ENCODE results near the gene SHROOM3.

- TF ChIP-seq POLR2A (IDR thresholded peaks at IDR 0.05; ENCODE audit: low read depth, low read length) = no peak
- no peak for TF ChIP-seq POLR2AphosphoS5 (IDR thresholded peaks at IDR 0.05; ENCODE audit: insufficient read depth, low read depth, low read length)
- TF ChIP-seq EZH2 (IDR thresholded peaks at IDR 0.05; ENCODE audit: borderline replicate concordance, low read depth, low read length, severe bottlenecking) = no peak
- TF ChIP-seq CTCF (IDR thresholded peaks at IDR 0.05; ENCODE audit: extremely low read depth in 1 of 2, insufficient read depth in 1 of 2, low read depth in 1 of 2, low read length in 2 of 2) = no peak
- TF ChIP-seq MYC (IDR thresholded peaks at IDR 0.05; ENCODE audit: low read depth, low read length) = no peak
- TF ChIP-seq MAX (IDR thresholded peaks at IDR 0.05; ENCODE audit: insufficient read depth, insufficient read length) = no peak
- TF ChIP-seq FOS (IDR thresholded peaks at IDR 0.05; ENCODE audit: borderline replicate concordance, insufficient read depth, low read length) = no peak
- no peak for TF ChIP-seq JUN (IDR thresholded peaks at IDR 0.05; ENCODE audit: borderline replicate concordance, insufficient read depth, insufficient read length, low read depth)
Observed at GRCh38 chr4:76666944-76667532, 232.0 kb downstream of the SHROOM3 start.

Data from endothelial cell of umbilical vein (primary cell).